GM12874 (cell line): Measurements from ENCODE around the gene HPN.

Experiments used
- TF ChIP-seq, protein P1 (sequence below): IDR thresholded peaks from 2 replicates; pipeline ENCODE4 v1.5.1; 2011; ENCODE audit warnings: low read depth, mild to moderate bottlenecking, control low read depth, low read length, moderate library complexity; ENCODE audit not compliant: insufficient read depth

The HPN gene

DNA sequence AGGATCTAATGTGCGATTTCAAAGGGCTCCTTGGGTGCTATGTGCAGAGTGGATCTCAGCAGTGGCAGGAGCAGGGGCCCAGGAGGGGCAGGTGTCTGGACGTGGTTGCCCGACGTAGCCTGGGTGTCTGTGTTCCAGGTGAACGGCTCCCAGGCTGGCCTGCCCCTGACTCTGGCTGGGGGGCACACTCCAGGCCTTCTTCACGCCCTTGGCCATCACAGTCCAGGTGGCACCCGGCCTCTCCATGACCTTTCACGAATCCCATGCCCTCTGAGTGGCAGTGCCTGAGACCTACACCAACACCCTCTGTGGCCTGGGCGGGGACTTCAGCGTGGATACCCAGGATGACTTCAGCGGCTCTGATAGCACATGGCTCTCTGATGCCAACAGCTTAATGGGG lies 62.8 kb downstream of the HPN start:
- TF ChIP-seq, protein P1, sequence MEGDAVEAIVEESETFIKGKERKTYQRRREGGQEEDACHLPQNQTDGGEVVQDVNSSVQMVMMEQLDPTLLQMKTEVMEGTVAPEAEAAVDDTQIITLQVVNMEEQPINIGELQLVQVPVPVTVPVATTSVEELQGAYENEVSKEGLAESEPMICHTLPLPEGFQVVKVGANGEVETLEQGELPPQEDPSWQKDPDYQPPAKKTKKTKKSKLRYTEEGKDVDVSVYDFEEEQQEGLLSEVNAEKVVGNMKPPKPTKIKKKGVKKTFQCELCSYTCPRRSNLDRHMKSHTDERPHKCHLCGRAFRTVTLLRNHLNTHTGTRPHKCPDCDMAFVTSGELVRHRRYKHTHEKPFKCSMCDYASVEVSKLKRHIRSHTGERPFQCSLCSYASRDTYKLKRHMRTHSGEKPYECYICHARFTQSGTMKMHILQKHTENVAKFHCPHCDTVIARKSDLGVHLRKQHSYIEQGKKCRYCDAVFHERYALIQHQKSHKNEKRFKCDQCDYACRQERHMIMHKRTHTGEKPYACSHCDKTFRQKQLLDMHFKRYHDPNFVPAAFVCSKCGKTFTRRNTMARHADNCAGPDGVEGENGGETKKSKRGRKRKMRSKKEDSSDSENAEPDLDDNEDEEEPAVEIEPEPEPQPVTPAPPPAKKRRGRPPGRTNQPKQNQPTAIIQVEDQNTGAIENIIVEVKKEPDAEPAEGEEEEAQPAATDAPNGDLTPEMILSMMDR, result no peak

GRCh38 chr19:35105047-35105410 lies 63.5 kb downstream of the HPN start:
- TF ChIP-seq, protein P1, result no peak

DNA sequence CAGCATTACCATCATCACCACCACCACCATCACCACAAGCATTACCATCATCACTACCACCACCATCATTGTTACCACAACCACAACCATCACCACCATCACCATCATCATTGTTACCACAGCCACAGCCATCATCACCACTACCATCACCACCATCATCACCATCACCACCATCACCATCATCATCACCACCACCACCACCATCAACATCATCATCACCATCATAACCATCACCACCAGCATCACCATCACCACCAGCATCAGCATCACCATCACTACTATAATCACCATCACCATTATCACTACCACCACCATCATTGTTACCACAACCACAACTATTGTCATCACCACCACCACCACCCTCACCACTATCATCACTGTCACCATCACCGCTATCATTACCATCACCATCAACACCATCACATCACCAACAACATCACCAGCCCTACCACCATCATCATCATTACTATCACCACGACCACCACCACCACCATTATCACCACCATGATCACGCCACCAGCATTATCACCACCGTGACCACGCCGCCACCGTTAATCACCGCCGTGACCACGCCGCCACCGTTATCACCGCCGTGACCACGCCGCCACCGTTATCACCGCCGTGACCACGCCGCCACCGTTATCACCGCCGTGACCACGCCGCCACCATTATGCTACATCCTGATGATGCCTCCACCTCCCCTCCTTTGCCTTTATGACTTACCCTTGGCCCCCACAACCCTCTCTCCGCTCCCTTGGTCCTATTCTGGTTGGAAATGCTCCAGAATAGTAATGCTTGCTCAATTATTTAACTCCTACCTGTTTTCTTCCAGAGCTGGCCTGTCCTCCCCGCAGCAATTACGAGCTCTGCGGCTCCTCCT lies 64.1 kb downstream of the HPN start:
- TF ChIP-seq, protein P1, result no peak

DNA sequence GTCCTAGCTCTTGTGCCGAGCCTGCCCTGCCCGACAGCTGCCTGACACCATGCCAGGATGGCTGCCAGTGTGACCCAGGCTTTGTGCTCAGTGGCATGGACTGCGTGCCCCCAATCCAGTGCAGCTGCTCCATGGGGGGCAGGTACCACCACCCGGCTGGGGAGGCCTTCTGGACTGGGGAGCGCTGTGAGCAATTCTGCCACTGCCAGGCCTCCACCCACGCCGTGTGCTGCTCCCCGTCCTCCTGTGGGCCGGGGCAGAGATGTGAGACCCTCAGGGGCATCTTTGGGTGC lies 64.7 kb downstream of the HPN start:
- TF ChIP-seq, protein P1, result no peak

GRCh38 chr19:35106898-35107541 lies 65.5 kb downstream of the HPN start:
- TF ChIP-seq, protein P1, result no peak

- TF ChIP-seq, protein P1, result no peak
Observed at GRCh38 chr19:35107545-35107944, 66.0 kb downstream of the HPN start.

DNA sequence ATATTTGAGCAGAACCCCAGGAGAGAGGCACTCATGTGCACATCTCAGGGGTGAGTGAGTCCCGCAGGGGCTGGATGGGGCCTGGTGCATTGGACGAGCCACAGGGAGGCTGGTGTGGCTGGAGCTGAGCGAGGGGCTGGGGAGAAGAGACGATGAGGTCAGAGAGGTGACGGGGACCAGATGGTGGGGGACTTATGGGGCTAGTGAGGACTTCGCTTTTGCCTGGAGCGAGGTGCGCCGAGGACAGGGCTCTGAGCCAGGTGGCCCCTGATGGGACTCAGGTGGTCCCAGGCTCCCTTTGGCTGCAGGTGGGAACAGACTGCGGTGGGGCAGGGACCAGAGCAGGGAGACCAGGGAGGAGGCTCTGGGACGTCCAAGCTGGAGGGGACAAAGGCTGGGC lies 67.2 kb downstream of the HPN start:
- TF ChIP-seq, protein P1, result no peak
